ENCODE results near the gene ERC2. TPM values are rescaled to one million over a fixed set of nuclear protein-coding genes. Genes with fewer than 3 reads are reported as not detected.

Gene ERC2
- total and polyA plus RNA-seq, 2 of the 13 experiments (the other 11 are each of a cell fraction or from before 2014, with no cell fraction given) = 0.16 to 0.22 TPM

- no peak for TF ChIP-seq ZNF615 (CRISPR knock-in tag; IDR thresholded peaks at IDR 0.05; ENCODE audit: borderline replicate concordance)
- no peak for TF ChIP-seq ZNF253 (CRISPR knock-in tag; IDR thresholded peaks at IDR 0.05; ENCODE audit: borderline replicate concordance)
- no peak for TF ChIP-seq ZNF674 (CRISPR knock-in tag; IDR thresholded peaks at IDR 0.05; ENCODE audit: low read depth)
- TF ChIP-seq TFE3 (CRISPR knock-in tag; IDR thresholded peaks at IDR 0.05) = no peak
- TF ChIP-seq ZNF7 (CRISPR knock-in tag; IDR thresholded peaks at IDR 0.05) = no peak
- TF ChIP-seq ZNF788 (CRISPR knock-in tag; IDR thresholded peaks at IDR 0.05; ENCODE audit: borderline replicate concordance) = no peak
Observed at GRCh38 chr3:55567121-55567520, 901.1 kb downstream of the ERC2 start (continued).

DNA sequence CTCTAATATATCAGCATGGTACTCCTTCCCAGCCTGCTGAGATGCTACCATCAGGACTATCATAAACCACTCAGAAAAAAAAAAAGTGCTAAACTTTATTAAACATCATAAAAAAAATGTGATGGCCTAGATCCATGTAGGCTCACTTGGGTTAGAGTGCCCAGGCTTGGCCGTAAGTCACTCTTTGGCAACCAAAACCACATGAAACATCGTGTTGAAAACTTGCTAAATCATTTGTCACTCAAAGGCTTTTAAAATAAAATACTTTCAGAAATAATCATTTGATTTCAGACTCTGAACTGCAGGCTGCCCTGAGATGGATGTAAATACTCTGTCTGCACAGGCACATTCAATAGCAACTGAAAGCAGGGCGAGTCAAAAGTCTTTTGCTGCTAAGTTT, 902.7 kb downstream of the ERC2 start:
- no peak for FAIRE-seq
- no TSS peak for BruUV-seq (replicated peaks)
- in situ Hi-C loops (cut with HindIII; ENCODE audit: extremely low pct_ligation_motif_present, low pct_unique_long_range_greater_than_20kb) = no loop called here

More for the DNA sequence above, 902.7 kb downstream of the ERC2 start:
- Histone ChIP-seq H3K4me3 (replicated peaks in 1 of 3; ENCODE audit: insufficient read depth in 1 of 3, low read depth in 2 of 3, low read length in 3 of 3) (no peak overlapping the region), H3K79me2 (ENCODE audit: insufficient read depth, low read length) (no peaks in the 10 kb centered on the region), H3K36me3 (replicated peaks in 1 of 2; ENCODE audit: control insufficient read depth in 1 of 2, insufficient read depth in 2 of 2, low read length in 2 of 2) (no peaks in the 10 kb centered on the region), H3K27me3 (ENCODE audit: control insufficient read depth in 1 of 2, insufficient read depth in 2 of 2, low read length in 2 of 2) (no peaks in the 10 kb centered on the region), H3K4me2 (ENCODE audit: low read depth, low read length) (no peak overlapping the region), H3K9ac (ENCODE audit: insufficient read depth, low read depth, low read length) (no peak overlapping the region), H3K4me1 (ENCODE audit: insufficient read depth, low read length) (no peaks in the 10 kb centered on the region), H2AFZ (ENCODE audit: low read length) (no peak overlapping the region), H3K27ac (ENCODE audit: extremely low read length, insufficient read depth, low read length) (no peak overlapping the region), H4K20me1 (ENCODE audit: insufficient read depth, low read length) (no peaks in the 10 kb centered on the region), H3K9me3 (ENCODE audit: low read length) (no peaks in the 10 kb centered on the region)
- WGBS (ENCODE audit: low lambda C conversion rate) = 8% methylated on average over 3 of the region's 3 CpGs
- ChIA-PET POLR2A (no interaction called here), CTCF (ENCODE audit: low intra/inter-chr PET ratio, low total read pairs) (no interaction called here)
- intact Hi-C loops (cut with micrococcal nuclease; ENCODE audit: unreplicated experiment) = no loop called here
- no peak for ATAC-seq
- no peak for DNase-seq (ENCODE audit: low spot score)
- no peak for TF ChIP-seq HNF4A (CRISPR knock-in tag; IDR thresholded peaks at IDR 0.05)
- no peak for TF ChIP-seq HOXA3 (CRISPR knock-in tag; IDR thresholded peaks at IDR 0.05)
- TF ChIP-seq HOXA5 (CRISPR knock-in tag; IDR thresholded peaks at IDR 0.05) = no peak
- TF ChIP-seq WIZ (CRISPR knock-in tag; IDR thresholded peaks at IDR 0.05) = no peak
- no peak for TF ChIP-seq MED1 (CRISPR knock-in tag; IDR thresholded peaks at IDR 0.05)
- no peak for TF ChIP-seq ZSCAN25 (CRISPR knock-in tag; IDR thresholded peaks at IDR 0.05)
- TF ChIP-seq NFYB (CRISPR knock-in tag; IDR thresholded peaks at IDR 0.05) = no peak
- TF ChIP-seq ZC3H13 (CRISPR knock-in tag; IDR thresholded peaks at IDR 0.05) = no peak
- no peak for TF ChIP-seq FOXK1 (CRISPR knock-in tag; IDR thresholded peaks at IDR 0.05; ENCODE audit: borderline replicate concordance, low read depth)
- no peak for TF ChIP-seq YY1 (IDR thresholded peaks at IDR 0.05; ENCODE audit: insufficient read depth, insufficient replicate concordance, low read depth, low read length)
- no peak for TF ChIP-seq KDM1A (CRISPR knock-in tag; IDR thresholded peaks at IDR 0.05)
- TF ChIP-seq, protein P1, sequence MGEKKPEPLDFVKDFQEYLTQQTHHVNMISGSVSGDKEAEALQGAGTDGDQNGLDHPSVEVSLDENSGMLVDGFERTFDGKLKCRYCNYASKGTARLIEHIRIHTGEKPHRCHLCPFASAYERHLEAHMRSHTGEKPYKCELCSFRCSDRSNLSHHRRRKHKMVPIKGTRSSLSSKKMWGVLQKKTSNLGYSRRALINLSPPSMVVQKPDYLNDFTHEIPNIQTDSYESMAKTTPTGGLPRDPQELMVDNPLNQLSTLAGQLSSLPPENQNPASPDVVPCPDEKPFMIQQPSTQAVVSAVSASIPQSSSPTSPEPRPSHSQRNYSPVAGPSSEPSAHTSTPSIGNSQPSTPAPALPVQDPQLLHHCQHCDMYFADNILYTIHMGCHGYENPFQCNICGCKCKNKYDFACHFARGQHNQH (CRISPR knock-in tag; IDR thresholded peaks at IDR 0.05) = no peak
- TF ChIP-seq U2AF1 (optimal IDR thresholded peaks at IDR 0.05; ENCODE audit: low read depth, low read length) = no peak
- TF ChIP-seq ZNF577 (CRISPR knock-in tag; IDR thresholded peaks at IDR 0.05; ENCODE audit: borderline replicate concordance, low read depth) = no peak
- no peak for TF ChIP-seq ZNF260 (CRISPR knock-in tag; IDR thresholded peaks at IDR 0.05; ENCODE audit: borderline replicate concordance, low read depth)
- TF ChIP-seq ZNF781 (CRISPR knock-in tag; IDR thresholded peaks at IDR 0.05; ENCODE audit: borderline replicate concordance, not compliant biosample characterization) = no peak
- no peak for TF ChIP-seq ZNF607 (CRISPR knock-in tag; IDR thresholded peaks at IDR 0.05; ENCODE audit: borderline replicate concordance)
- no peak for TF ChIP-seq MATR3 (CRISPR knock-in tag; IDR thresholded peaks at IDR 0.05)
